ENCODE data around the gene C2orf76.

- TF ChIP-seq HDAC2 (IDR thresholded peaks at IDR 0.05) (no peak), ZFP36 (IDR thresholded peaks at IDR 0.05; ENCODE audit: borderline replicate concordance, partially characterized antibody) (no peak)
Measured at GRCh38 chr2:119324685-119325270, 41.9 kb downstream of the C2orf76 start.

Data from A549 (cell line).